ENCODE results near the gene PXYLP1. TPM values are rescaled to one million over a fixed set of nuclear protein-coding genes. Genes with fewer than 3 reads are reported as not detected.

PXYLP1 gene
- total and polyA plus RNA-seq, 10 of the 15 experiments (the other 5 are each of a cell fraction or from before 2014, with no cell fraction given): 0.06 to 1.7 (median 0.35) TPM

GRCh38 chr3:141343077-141343476, 111.5 kb downstream of the PXYLP1 start:
- in situ Hi-C loops (cut with MboI): no loop called here
- no peaks in the 10 kb centered on the region for H3K79me2 ChIP-seq (ENCODE audit: control insufficient read depth, insufficient read depth, low read length)
- ATAC-seq (no peak), DNase-seq (ENCODE audit: low read depth, low spot score) (no peak), FAIRE-seq (no peak)
- 50% methylated on average over 2 of the region's 2 CpGs for WGBS (ENCODE audit: insufficient coverage, insufficient replicate concordance, low lambda C conversion rate, missing lambda C conversion rate)
- H3K4me1 ChIP-seq (ENCODE audit: control insufficient read depth, insufficient read depth, low read length): peaks cover 17% of the 10 kb centered on the region
- no peaks in the 10 kb centered on the region for H3K36me3 ChIP-seq (ENCODE audit: control insufficient read depth in 2 of 2, insufficient read depth in 2 of 2, low read length in 1 of 2)
- TF ChIP-seq EED (IDR thresholded peaks at IDR 0.05; ENCODE audit: low read depth) (0 out of 2 replicates have a peak, but pooled peaks have one; percentile 19), NR2C1 (IDR thresholded peaks at IDR 0.05) (no peak), RELB (IDR thresholded peaks at IDR 0.05; ENCODE audit: low read depth) (no peak)
- intact Hi-C loops (cut with micrococcal nuclease; ENCODE audit: unreplicated experiment): no loop called here
- H3K27me3 ChIP-seq (replicated peaks in 1 of 2; ENCODE audit: control insufficient read depth in 2 of 2, insufficient read depth in 2 of 2, low read length in 1 of 2): no peaks in the 10 kb centered on the region
- ChIA-PET CTCF (interaction anchor here (0.6 to 2.0 kb wide), 4 partner anchors 18 to 63 kb away, joined by 3 to 12 read pairs (median 5); no protein-coding TSS in a partner anchor), POLR2A (no interaction called here), SMC1A (ENCODE audit: uncharacterized antibody, unreplicated experiment) (interaction anchor here (1.1 to 1.6 kb wide), 5 partner anchors 9 to 45 kb away, joined by 4 to 6 read pairs (median 5); no protein-coding TSS in a partner anchor), RAD21 (ENCODE audit: unreplicated experiment) (interaction anchor here (0.8 to 1.8 kb wide), 4 partner anchors 16 to 90 kb away, joined by 3 to 8 read pairs (median 3); no protein-coding TSS in a partner anchor)
- no peak overlapping the region for H3K4me2 ChIP-seq (ENCODE audit: control insufficient read depth, insufficient read depth)
- H3K4me3 ChIP-seq: no peak overlapping the region
- peaks cover 5% of the 10 kb centered on the region for H3K9me3 ChIP-seq (replicated peaks; ENCODE audit: control insufficient read depth, insufficient read depth, low read length)
- no TSS peak for BruUV-seq (replicated peaks)
- no peak overlapping the region for H2AFZ ChIP-seq (ENCODE audit: control insufficient read depth, low read depth, low read length)
- H3K27ac ChIP-seq (ENCODE audit: control insufficient read depth, insufficient read depth): no peak overlapping the region
- H4K20me1 ChIP-seq (ENCODE audit: control insufficient read depth, insufficient read depth): no peaks in the 10 kb centered on the region
- no peak overlapping the region for H3K9ac ChIP-seq (ENCODE audit: control insufficient read depth, insufficient read depth, low read length)

- Histone ChIP-seq H3K9me3 (replicated peaks; ENCODE audit: control insufficient read depth, insufficient read depth, low read length) (no peaks in the 10 kb centered on the region; the same call in 2 of the 3 replicates), H3K9ac (ENCODE audit: control insufficient read depth, insufficient read depth, low read length) (no peak overlapping the region), H3K27me3 (replicated peaks in 1 of 2; ENCODE audit: control insufficient read depth in 2 of 2, insufficient read depth in 2 of 2, low read length in 1 of 2) (no peaks in the 10 kb centered on the region), H3K36me3 (ENCODE audit: control insufficient read depth in 2 of 2, insufficient read depth in 2 of 2, low read length in 1 of 2) (no peaks in the 10 kb centered on the region), H3K4me2 (ENCODE audit: control insufficient read depth, insufficient read depth) (no peak overlapping the region), H3K79me2 (ENCODE audit: control insufficient read depth, insufficient read depth, low read length) (no peaks in the 10 kb centered on the region), H2AFZ (ENCODE audit: control insufficient read depth, low read depth, low read length) (no peak overlapping the region), H3K4me1 (ENCODE audit: control insufficient read depth, insufficient read depth, low read length) (peaks cover 12% of the 10 kb centered on the region; the same call in 1 of the 2 replicates), H3K27ac (ENCODE audit: control insufficient read depth, insufficient read depth) (no peak overlapping the region), H4K20me1 (ENCODE audit: control insufficient read depth, insufficient read depth) (no peaks in the 10 kb centered on the region), H3K4me3 (no peak overlapping the region)
- WGBS (ENCODE audit: insufficient coverage, insufficient replicate concordance, low lambda C conversion rate, missing lambda C conversion rate): 69% methylated on average over 3 of the region's 3 CpGs
- no peak for FAIRE-seq
- POLR2A ChIA-PET: interaction anchor here (0.8 kb wide), 1 partner anchor 60 kb away, joined by 3 read pairs; no protein-coding TSS in a partner anchor
- ATAC-seq: no peak
- RAD21 ChIA-PET (ENCODE audit: unreplicated experiment): interaction anchor here (1.8 to 2.2 kb wide), 3 partner anchors 31 to 111 kb away, joined by 5 to 8 read pairs (median 8); no protein-coding TSS in a partner anchor
- no peak for DNase-seq (ENCODE audit: low read depth, low spot score)
- in situ Hi-C loops (cut with MboI) (no loop called here), intact Hi-C loops (cut with micrococcal nuclease; ENCODE audit: unreplicated experiment) (no loop called here)
- BruUV-seq (replicated peaks): no TSS peak
- CTCF ChIA-PET: interaction anchor here (2.0 to 6.4 kb wide), 2 partner anchors 17 kb away, joined by 12 to 61 read pairs; no protein-coding TSS in a partner anchor
- SMC1A ChIA-PET (ENCODE audit: uncharacterized antibody, unreplicated experiment): interaction anchor here (1.1 to 3.3 kb wide), 5 partner anchors 8 to 20 kb away, joined by 4 to 41 read pairs (median 6); no protein-coding TSS in a partner anchor
- TF ChIP-seq MLLT1 (IDR thresholded peaks at IDR 0.05) (no peak), TCF3 (IDR thresholded peaks at IDR 0.05; ENCODE audit: borderline replicate concordance, insufficient read depth, low read depth, low read length) (no peak), EZH2 (IDR thresholded peaks at IDR 0.05; ENCODE audit: borderline replicate concordance, control insufficient read depth, low read depth, low read length) (no peak), MEF2B (IDR thresholded peaks at IDR 0.05; ENCODE audit: partially characterized antibody, poor library complexity, severe bottlenecking) (no peak)
Observed at GRCh38 chr3:141343865-141344271, 112.2 kb downstream of the PXYLP1 start.

Measured in GM12878 (cell line).